Gastroesophageal sphincter (tissue), 3 donors: ENCODE results near the gene LETM1.
"Not testable (repeated sequence)": the region's sequence is repeated elsewhere in the genome, so short reads cannot be mapped to it uniquely, and the experiment has no call there.

Experiments used
- CTCF ChIP-seq, 4 experiments: fragments of 200-600 bp in 2 of 4; fragments of 450-650 bp in 2 of 4; sonication (generic) in 1 of 4; IDR thresholded peaks; one replicate each; pipeline ENCODE4 v1.5.1; 2017 to 2019; ENCODE audit warnings: antibody characterized with exemption in 4 of 4, mild to moderate bottlenecking in 2 of 4, moderate library complexity in 2 of 4
- POLR2AphosphoS5 ChIP-seq: sonication (generic); formaldehyde crosslinking; IDR thresholded peaks from one replicate; pipeline ENCODE4 v1.6.1; 2017; ENCODE audit warnings: antibody characterized with exemption

- not testable (repeated sequence) for TF ChIP-seq CTCF (IDR thresholded peaks at IDR 0.05); POLR2AphosphoS5
These were observed 20.1 kb downstream of the LETM1 start for GRCh38 chr4:1835836-1836235.
